Caco-2 (cell line): Measurements from ENCODE around the gene SLC38A10. TPM values are rescaled to one million over a fixed set of nuclear protein-coding genes. Genes with fewer than 3 reads are reported as not detected.

Experiments used
- BruUV-seq: library from RNA; stranded (reverse); fragments of 400-500 nt; replicated peaks from 2 replicates; lab custom pipeline; 2021; lab: Mats Ljungman, UMichigan
- CTCF ChIA-PET: fragments of 300-600 bp; sonication (Branson Sonifier 250); formaldehyde crosslinking; loops from one replicate; lab custom pipeline; 2022; ENCODE audit warnings: antibody characterized with exemption; lab: Charles Lee
- POLR2A ChIA-PET: fragments of 300-600 bp; sonication (Branson Sonifier 250); formaldehyde crosslinking; loops from one replicate; lab custom pipeline; 2022; ENCODE audit warnings: antibody characterized with exemption; lab: Charles Lee
- DNase-seq, 2 experiments: peaks; one replicate each; pipeline versions ENCODE4 v3.0.0 to v3.0.0-alpha.2; 2020 to 2022
- H3K27me3 ChIP-seq: replicated peaks from 2 replicates; pipeline ENCODE4 v1.6.0; 2011; ENCODE audit warnings: low read length; ENCODE audit not compliant: control insufficient read depth, insufficient read depth
- H3K36me3 ChIP-seq: 2 replicates; pipeline ENCODE4 v1.5.1; 2011; ENCODE audit warnings: low read length; ENCODE audit not compliant: control insufficient read depth, insufficient read depth
- H3K4me1 ChIP-seq: fragments of 250-450 bp; sonication (Bioruptor Pico); 2 replicates; pipeline ENCODE4 v1.5.1; 2020; ENCODE audit warnings: mild to moderate bottlenecking
- H3K4me3 ChIP-seq: 2 replicates; pipeline ENCODE4 v1.5.1; 2011; ENCODE audit warnings: low read depth, mild to moderate bottlenecking, control low read depth, low read length
- H3K9me3 ChIP-seq: fragments of 250-450 bp; sonication (Bioruptor Pico); 2 replicates; pipeline ENCODE4 v1.5.1; 2020; ENCODE audit warnings: mild to moderate bottlenecking, moderate library complexity
- H3K27ac Mint-ChIP-seq: one replicate; pipeline ENCODE4 v1.8.0; 2022; ENCODE audit warnings: mixed read lengths; ENCODE audit not compliant: unreplicated experiment
- H3K27me3 Mint-ChIP-seq: one replicate; pipeline ENCODE4 v1.8.0; 2022; ENCODE audit warnings: mixed read lengths; ENCODE audit not compliant: insufficient read depth, unreplicated experiment
- H3K36me3 Mint-ChIP-seq: one replicate; pipeline ENCODE4 v1.8.0; 2022; ENCODE audit warnings: mild to moderate bottlenecking, mixed read lengths; ENCODE audit not compliant: insufficient read depth, unreplicated experiment
- H3K4me1 Mint-ChIP-seq: one replicate; pipeline ENCODE4 v1.8.0; 2022; ENCODE audit warnings: low read depth, mixed read lengths; ENCODE audit not compliant: unreplicated experiment
- H3K4me3 Mint-ChIP-seq: one replicate; pipeline ENCODE4 v1.8.0; 2022; ENCODE audit warnings: mild to moderate bottlenecking, moderate library complexity, mixed read lengths; ENCODE audit not compliant: unreplicated experiment
- H3K9me3 Mint-ChIP-seq: one replicate; pipeline ENCODE4 v1.8.0; 2022; ENCODE audit warnings: mixed read lengths; ENCODE audit not compliant: unreplicated experiment
- CTCF ChIP-seq, 2 experiments: fragments of 200-600 bp in 1 of 2; IDR thresholded peaks; 1 replicate in 1 of 2; 2 replicates in 1 of 2; pipeline versions ENCODE4 v1.5.1 to v1.8.0; 2011 to 2022; ENCODE audit warnings: antibody characterized with exemption in 1 of 2, control low read depth in 1 of 2, inconsistent platforms in 1 of 2, low read depth in 1 of 2, low read length in 1 of 2, mild to moderate bottlenecking in 1 of 2, moderate library complexity in 1 of 2; ENCODE audit not compliant: insufficient read depth in 1 of 2, severe bottlenecking in 1 of 2, unreplicated experiment in 1 of 2
- intact Hi-C: fragments of 100-400 bp; cut with micrococcal nuclease; formaldehyde crosslinking; loops from one replicate; pipeline ENCODE4 v1.10.0; 2022; ENCODE audit not compliant: unreplicated experiment
- total RNA-seq: library from RNA; stranded (reverse); gene quantifications from 2 replicates; pipeline ENCODE4 v1.2.3, GENCODE V29; 2022

SLC38A10 gene
- total RNA-seq, 1 experiment from 2014 or later, result 137 TPM

GRCh38 chr17:81207610-81208581 lies 87.2 kb downstream of the SLC38A10 start:
- BruUV-seq, result no TSS peak
- TF ChIP-seq CTCF (IDR thresholded peaks at IDR 0.05; ENCODE audit: insufficient read depth in 1 of 2, low read depth in 1 of 2, low read length in 1 of 2, severe bottlenecking in 1 of 2, unreplicated experiment in 1 of 2), result no peak
- Histone ChIP-seq H3K4me1 (no peaks in the 10 kb centered on the region), H3K4me3 (no peak overlapping the region), H3K36me3 (no peaks in the 10 kb centered on the region), H3K9me3 (no peaks in the 10 kb centered on the region), H3K27me3 (no peaks in the 10 kb centered on the region)
- no peaks in the 10 kb centered on the region for H3K9me3 Mint-ChIP-seq
- CTCF ChIA-PET, result interaction anchor here (0.5 kb wide), 1 partner anchor 276 kb away, joined by 3 read pairs; no protein-coding TSS in a partner anchor
- peaks cover 7% of the 10 kb centered on the region for H3K36me3 Mint-ChIP-seq
- POLR2A ChIA-PET, result interaction anchor here (0.7 kb wide), 1 partner anchor 90 kb away, joined by 3 read pairs; no protein-coding TSS in a partner anchor
- no peak for DNase-seq
- no peaks in the 10 kb centered on the region for H3K27me3 Mint-ChIP-seq
- H3K4me1 Mint-ChIP-seq, result no peaks in the 10 kb centered on the region
- H3K4me3 Mint-ChIP-seq, result no peak overlapping the region
- intact Hi-C loops, result no loop called here
- no peak overlapping the region for H3K27ac Mint-ChIP-seq

- Mint-ChIP-seq H3K27me3 (no peaks in the 10 kb centered on the region), H3K4me1 (no peaks in the 10 kb centered on the region), H3K4me3 (no peak overlapping the region), H3K27ac (no peak overlapping the region), H3K9me3 (no peaks in the 10 kb centered on the region), H3K36me3 (peaks cover 7% of the 10 kb centered on the region)
- no TSS peak for BruUV-seq
- TF ChIP-seq CTCF (IDR thresholded peaks at IDR 0.05; ENCODE audit: insufficient read depth in 1 of 2, low read depth in 1 of 2, low read length in 1 of 2, severe bottlenecking in 1 of 2, unreplicated experiment in 1 of 2), result no peak
- ChIA-PET POLR2A (interaction anchor here (0.7 kb wide), 1 partner anchor 89 kb away, joined by 3 read pairs; no protein-coding TSS in a partner anchor), CTCF (no interaction called here)
- H3K4me1 ChIP-seq, result no peaks in the 10 kb centered on the region
- no peak overlapping the region for H3K4me3 ChIP-seq
- no peak for DNase-seq
- H3K36me3 ChIP-seq, result no peaks in the 10 kb centered on the region
- no peaks in the 10 kb centered on the region for H3K9me3 ChIP-seq
- intact Hi-C loops, result no loop called here
- H3K27me3 ChIP-seq, result no peaks in the 10 kb centered on the region
Measured at GRCh38 chr17:81206657-81207056, 88.5 kb downstream of the SLC38A10 start.

- TF ChIP-seq CTCF (IDR thresholded peaks at IDR 0.05; ENCODE audit: insufficient read depth in 1 of 2, low read depth in 1 of 2, low read length in 1 of 2, severe bottlenecking in 1 of 2, unreplicated experiment in 1 of 2), result no peak
- Mint-ChIP-seq H3K9me3 (no peaks in the 10 kb centered on the region), H3K27ac (no peak overlapping the region), H3K36me3 (peaks cover 7% of the 10 kb centered on the region), H3K27me3 (no peaks in the 10 kb centered on the region), H3K4me1 (no peaks in the 10 kb centered on the region), H3K4me3 (no peak overlapping the region)
- Histone ChIP-seq H3K36me3 (no peaks in the 10 kb centered on the region), H3K9me3 (no peaks in the 10 kb centered on the region), H3K4me3 (no peak overlapping the region), H3K27me3 (no peaks in the 10 kb centered on the region), H3K4me1 (no peaks in the 10 kb centered on the region)
- ChIA-PET CTCF (no interaction called here), POLR2A (no interaction called here)
- BruUV-seq, result no TSS peak
- intact Hi-C loops, result no loop called here
- no peak for DNase-seq
Measured at GRCh38 chr17:81206166-81206565, 88.9 kb downstream of the SLC38A10 start.
